Upper lobe of right lung (tissue), 1 donor: ENCODE data around the gene FAM111A. TPM values are rescaled to one million over a fixed set of nuclear protein-coding genes. Genes with fewer than 3 reads are reported as not detected.
A peak's percentile ranks its signal among the peaks of the same experiment; 100 is the strongest.

ENCODE experiments used
- ATAC-seq: fragments of 200-7000 bp; cut with Tn5 transposase; one replicate; pipeline ENCODE4 v1.9.1; 2020; ENCODE audit warnings: mild to moderate bottlenecking, moderate library complexity
- DNase-seq: peaks from one replicate; pipeline ENCODE4 v3.0.0-alpha.2; 2020
- H3K27ac ChIP-seq: fragments of 200-600 bp; one replicate; pipeline ENCODE4 v1.8.0; 2022
- H3K27me3 ChIP-seq: fragments of 200-600 bp; one replicate; pipeline ENCODE4 v1.8.0; 2022; ENCODE audit warnings: mild to moderate bottlenecking
- H3K36me3 ChIP-seq: fragments of 200-600 bp; one replicate; pipeline ENCODE4 v1.8.0; 2022
- H3K4me1 ChIP-seq: fragments of 200-600 bp; one replicate; pipeline ENCODE4 v1.8.0; 2022
- H3K4me3 ChIP-seq: fragments of 200-600 bp; one replicate; pipeline ENCODE4 v1.8.0; 2022; ENCODE audit warnings: mild to moderate bottlenecking
- H3K9me3 ChIP-seq: fragments of 200-600 bp; one replicate; pipeline ENCODE4 v1.8.0; 2022
- intact Hi-C: fragments of 100-400 bp; cut with DNase I; formaldehyde crosslinking; loops from one replicate; pipeline ENCODE4 v1.11.0; 2022
- total RNA-seq: library from RNA; stranded (reverse); fragmentation: NEBNext Ultra II Directional; extraction: Animal tissue kit (Norgen Biotek cat#: 25700); gene quantifications from one replicate; pipeline ENCODE4 v1.2.1, GENCODE V29; 2021
- TF ChIP-seq, protein P1 (sequence below): fragments of 200-600 bp; IDR thresholded peaks from one replicate; pipeline ENCODE4 v1.8.0; 2022; ENCODE audit warnings: antibody characterized with exemption
- donor health status: DM: no; HTN: yes; CAD: no; lungs with severe emphysema.

FAM111A gene
- total RNA-seq, 1 donor from 2014 or later: 60.9 TPM

DNA sequence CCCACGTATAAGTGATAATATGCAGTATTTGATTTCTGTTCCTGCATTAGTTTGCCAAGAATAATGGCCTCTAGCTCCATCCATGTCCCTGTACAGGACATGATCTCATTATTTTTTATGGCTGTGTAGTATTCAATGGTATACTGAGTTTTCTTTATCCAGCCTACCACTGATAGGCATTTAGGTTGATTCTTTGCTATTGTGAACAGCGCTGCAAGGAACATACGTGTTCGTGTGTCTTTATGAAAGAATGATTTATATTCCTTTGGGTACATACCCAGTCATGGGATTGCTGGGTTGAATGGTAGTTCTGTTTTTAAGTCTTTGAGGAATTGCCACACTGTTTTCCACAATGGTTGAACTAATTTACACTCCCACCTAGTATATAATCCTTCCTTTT is 1.5 kb upstream of the FAM111A start:
- Histone ChIP-seq H3K27ac (no peak overlapping the region), H3K4me3 (no peak overlapping the region), H3K9me3 (no peaks in the 10 kb centered on the region), H3K36me3 (peaks cover 14% of the 10 kb centered on the region), H3K4me1 (peaks cover 21% of the 10 kb centered on the region), H3K27me3 (no peaks in the 10 kb centered on the region)
- intact Hi-C loops: no loop called here
- TF ChIP-seq, protein P1, sequence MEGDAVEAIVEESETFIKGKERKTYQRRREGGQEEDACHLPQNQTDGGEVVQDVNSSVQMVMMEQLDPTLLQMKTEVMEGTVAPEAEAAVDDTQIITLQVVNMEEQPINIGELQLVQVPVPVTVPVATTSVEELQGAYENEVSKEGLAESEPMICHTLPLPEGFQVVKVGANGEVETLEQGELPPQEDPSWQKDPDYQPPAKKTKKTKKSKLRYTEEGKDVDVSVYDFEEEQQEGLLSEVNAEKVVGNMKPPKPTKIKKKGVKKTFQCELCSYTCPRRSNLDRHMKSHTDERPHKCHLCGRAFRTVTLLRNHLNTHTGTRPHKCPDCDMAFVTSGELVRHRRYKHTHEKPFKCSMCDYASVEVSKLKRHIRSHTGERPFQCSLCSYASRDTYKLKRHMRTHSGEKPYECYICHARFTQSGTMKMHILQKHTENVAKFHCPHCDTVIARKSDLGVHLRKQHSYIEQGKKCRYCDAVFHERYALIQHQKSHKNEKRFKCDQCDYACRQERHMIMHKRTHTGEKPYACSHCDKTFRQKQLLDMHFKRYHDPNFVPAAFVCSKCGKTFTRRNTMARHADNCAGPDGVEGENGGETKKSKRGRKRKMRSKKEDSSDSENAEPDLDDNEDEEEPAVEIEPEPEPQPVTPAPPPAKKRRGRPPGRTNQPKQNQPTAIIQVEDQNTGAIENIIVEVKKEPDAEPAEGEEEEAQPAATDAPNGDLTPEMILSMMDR: no peak
- ATAC-seq: no peak
- DNase-seq: no peak

DNA sequence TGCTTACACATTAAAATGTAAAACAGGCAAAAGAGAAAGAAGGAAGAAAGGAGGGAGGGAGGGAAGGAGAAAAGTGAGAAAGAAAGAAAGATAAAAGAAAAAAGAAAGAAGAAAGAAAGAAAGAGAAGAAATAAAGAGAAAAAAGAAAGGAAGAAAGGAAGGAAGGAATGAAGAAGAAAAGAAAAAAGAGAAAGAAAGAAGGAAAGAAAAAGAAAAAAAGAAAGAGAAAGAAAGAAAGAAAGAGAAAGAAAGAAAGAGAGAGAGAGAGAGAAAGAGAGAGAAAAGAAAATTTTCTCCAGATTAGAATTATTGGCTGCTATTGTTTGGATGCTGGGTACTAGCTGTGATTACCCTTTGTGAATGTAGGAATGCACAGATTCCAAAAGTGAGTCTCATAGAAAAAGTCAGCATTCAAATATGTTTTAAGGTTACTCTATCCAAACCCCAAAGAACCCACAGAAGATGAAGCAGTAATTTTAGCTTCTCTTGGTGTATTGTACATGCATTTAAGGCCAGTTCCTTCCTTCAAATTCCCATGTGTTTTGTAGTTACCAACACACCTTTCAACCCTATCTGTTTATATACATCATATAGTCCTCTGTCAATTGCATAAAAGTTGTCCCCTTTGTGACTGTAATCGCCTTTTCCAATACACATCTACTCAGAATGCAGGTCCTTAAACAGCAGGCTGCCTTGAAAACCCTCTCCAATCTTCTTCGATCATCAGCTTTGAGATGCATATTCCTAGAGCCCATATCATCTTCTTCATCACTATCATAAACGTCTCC is 789 bp upstream of the FAM111A start:
- H3K4me1 ChIP-seq: peaks cover 21% of the 10 kb centered on the region
- DNase-seq (no peak), ATAC-seq (no peak)
- TF ChIP-seq, protein P1: no peak
- peaks cover 14% of the 10 kb centered on the region for H3K36me3 ChIP-seq
- H3K27me3 ChIP-seq: no peaks in the 10 kb centered on the region
- no peaks in the 10 kb centered on the region for H3K9me3 ChIP-seq
- intact Hi-C loops: no loop called here
- H3K4me3 ChIP-seq: peak overlapping the region; percentile 75
- H3K27ac ChIP-seq: peak overlapping the region; percentile 89

DNA sequence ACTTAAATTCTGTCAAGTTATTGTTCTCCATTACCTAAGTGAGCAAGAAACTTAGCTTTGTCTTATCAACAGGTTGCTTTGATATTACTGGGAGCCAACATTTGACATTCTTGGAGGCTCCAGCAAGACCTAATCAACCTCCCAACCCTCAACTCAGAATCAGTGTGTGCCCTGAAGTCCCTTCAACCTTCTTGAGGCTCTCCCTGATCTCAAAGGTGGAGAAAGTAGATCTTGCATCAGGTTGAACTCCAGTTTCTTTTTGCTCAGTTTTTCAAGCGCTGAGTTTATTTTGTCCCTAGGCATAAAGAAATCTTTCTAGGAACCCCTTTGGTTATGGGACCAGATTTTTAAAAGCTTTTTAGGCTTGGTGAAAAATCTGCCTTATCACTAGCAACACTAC is 1.4 kb downstream of the FAM111A start:
- intact Hi-C loops: no loop called here
- ATAC-seq (no peak), DNase-seq (no peak)
- H3K36me3 ChIP-seq: peaks cover 20% of the 10 kb centered on the region
- peaks cover 21% of the 10 kb centered on the region for H3K4me1 ChIP-seq
- peak overlapping the region; percentile 75 for H3K4me3 ChIP-seq
- no peaks in the 10 kb centered on the region for H3K9me3 ChIP-seq
- no peaks in the 10 kb centered on the region for H3K27me3 ChIP-seq
- peak overlapping the region; percentile 89 for H3K27ac ChIP-seq
- TF ChIP-seq, protein P1: no peak

DNA sequence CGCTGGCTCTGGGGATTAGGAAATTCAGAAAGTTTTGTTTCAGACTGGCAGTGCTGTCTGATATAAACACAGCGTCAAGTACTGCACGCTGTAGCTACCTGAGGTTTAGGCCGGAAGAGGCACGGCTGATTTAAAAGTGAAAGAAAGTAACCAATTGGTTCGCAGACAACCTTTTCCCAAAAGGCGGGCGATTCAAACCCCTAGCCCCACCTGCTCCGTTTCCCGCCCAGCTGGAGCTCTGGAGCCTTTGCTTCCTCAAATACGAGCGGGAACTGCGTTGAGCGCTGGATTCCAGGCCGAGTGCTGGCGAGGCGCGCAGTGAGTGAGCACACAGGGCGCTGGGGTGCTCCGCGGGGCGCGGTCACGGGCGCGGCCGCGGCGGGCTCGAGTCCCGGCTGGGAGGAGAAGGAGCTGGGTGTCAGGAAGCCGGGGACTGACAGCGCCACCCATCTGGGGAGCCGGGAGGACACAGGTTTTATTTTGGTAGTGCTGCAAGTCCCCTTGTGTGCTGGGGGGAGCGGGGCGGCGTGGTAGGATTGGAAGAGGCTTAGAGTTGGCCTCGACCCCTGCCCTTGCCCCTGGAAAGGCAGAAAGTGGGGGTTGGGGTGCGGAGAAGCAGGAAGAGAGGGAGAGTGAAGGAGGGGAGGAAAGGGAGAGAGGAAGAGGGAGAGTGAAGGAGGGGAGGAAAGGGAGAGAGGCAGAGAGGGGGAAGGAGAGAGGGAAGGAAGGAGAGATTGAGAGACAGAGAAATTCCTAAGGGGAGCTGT is 2.1 kb downstream of the FAM111A start:
- H3K27ac ChIP-seq: peak overlapping the region; percentile 89
- TF ChIP-seq, protein P1: peak; percentile 18
- intact Hi-C loops: no loop called here

DNA sequence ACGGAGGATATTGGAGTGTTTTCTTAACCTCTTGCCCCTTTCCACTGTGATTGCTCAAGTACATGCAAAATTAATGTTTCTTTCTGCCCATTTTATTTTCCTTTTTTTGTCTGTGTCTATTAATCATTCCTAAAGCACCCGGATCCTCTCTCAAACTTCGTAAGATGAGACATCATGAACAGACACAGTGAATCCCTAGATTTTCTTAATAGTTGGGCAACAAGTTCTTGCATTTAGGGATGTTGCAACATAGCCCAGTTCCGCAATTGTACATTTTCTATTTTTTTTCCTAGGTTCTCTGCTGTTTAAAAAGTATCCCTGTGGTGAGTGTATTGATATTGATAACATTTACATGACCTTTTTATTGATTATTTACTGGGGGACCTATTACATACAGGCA is 2.9 kb downstream of the FAM111A start:
- Histone ChIP-seq H3K9me3 (no peaks in the 10 kb centered on the region), H3K4me3 (peak overlapping the region; percentile 75), H3K27ac (peak overlapping the region; percentile 89), H3K4me1 (peaks cover 21% of the 10 kb centered on the region), H3K36me3 (peaks cover 33% of the 10 kb centered on the region), H3K27me3 (no peaks in the 10 kb centered on the region)
- TF ChIP-seq, protein P1: no peak
- no peak for ATAC-seq
- no peak for DNase-seq
- intact Hi-C loops: no loop called here

More for the DNA sequence above, 2.1 kb downstream of the FAM111A start:
- Histone ChIP-seq H3K36me3 (peaks cover 26% of the 10 kb centered on the region), H3K4me3 (peak overlapping the region; percentile 75), H3K4me1 (peaks cover 21% of the 10 kb centered on the region), H3K27me3 (no peaks in the 10 kb centered on the region), H3K9me3 (no peaks in the 10 kb centered on the region)
- DNase-seq: peak; percentile 85
- ATAC-seq: peak; percentile 77
